ENCODE data around the gene TLN1. TPM values are rescaled to one million over a fixed set of nuclear protein-coding genes. Genes with fewer than 3 reads are reported as not detected.
A peak's percentile ranks its signal among the peaks of the same experiment; 100 is the strongest.

The TLN1 gene
- total RNA-seq, 2 experiments from 2014 or later = 98.8 to 177 TPM

- TF ChIP-seq, protein P1, sequence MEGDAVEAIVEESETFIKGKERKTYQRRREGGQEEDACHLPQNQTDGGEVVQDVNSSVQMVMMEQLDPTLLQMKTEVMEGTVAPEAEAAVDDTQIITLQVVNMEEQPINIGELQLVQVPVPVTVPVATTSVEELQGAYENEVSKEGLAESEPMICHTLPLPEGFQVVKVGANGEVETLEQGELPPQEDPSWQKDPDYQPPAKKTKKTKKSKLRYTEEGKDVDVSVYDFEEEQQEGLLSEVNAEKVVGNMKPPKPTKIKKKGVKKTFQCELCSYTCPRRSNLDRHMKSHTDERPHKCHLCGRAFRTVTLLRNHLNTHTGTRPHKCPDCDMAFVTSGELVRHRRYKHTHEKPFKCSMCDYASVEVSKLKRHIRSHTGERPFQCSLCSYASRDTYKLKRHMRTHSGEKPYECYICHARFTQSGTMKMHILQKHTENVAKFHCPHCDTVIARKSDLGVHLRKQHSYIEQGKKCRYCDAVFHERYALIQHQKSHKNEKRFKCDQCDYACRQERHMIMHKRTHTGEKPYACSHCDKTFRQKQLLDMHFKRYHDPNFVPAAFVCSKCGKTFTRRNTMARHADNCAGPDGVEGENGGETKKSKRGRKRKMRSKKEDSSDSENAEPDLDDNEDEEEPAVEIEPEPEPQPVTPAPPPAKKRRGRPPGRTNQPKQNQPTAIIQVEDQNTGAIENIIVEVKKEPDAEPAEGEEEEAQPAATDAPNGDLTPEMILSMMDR (conservative IDR thresholded peaks at IDR 0.05; ENCODE audit: low read length) = no peak
- H3K36me3 ChIP-seq (ENCODE audit: insufficient read depth, low read length) = peaks cover 98% of the 10 kb centered on the region
- no peak overlapping the region for H3K4me2 ChIP-seq (ENCODE audit: low read length)
- H4K20me1 ChIP-seq (ENCODE audit: insufficient read depth, low read length) = no peaks in the 10 kb centered on the region
- H3K4me1 ChIP-seq (ENCODE audit: insufficient read depth, low read length, poor library complexity, severe bottlenecking) = no peaks in the 10 kb centered on the region
- no peak overlapping the region for H3K4me3 ChIP-seq (ENCODE audit: low read depth, low read length, poor library complexity, severe bottlenecking)
- H3K9me3 ChIP-seq (ENCODE audit: low read length) = no peaks in the 10 kb centered on the region
- ChIA-PET CTCF (ENCODE audit: unreplicated experiment) (no interaction called here), POLR2A (no interaction called here)
- H3K79me2 ChIP-seq (ENCODE audit: insufficient read depth, low read depth, low read length) = no peaks in the 10 kb centered on the region
- no peak overlapping the region for H2AFZ ChIP-seq (ENCODE audit: low read length)
- H3K9me2 ChIP-seq (ENCODE audit: insufficient read depth, low read length) = no peaks in the 10 kb centered on the region
- H3K27ac ChIP-seq (ENCODE audit: low read depth, low read length, poor library complexity, severe bottlenecking) = no peak overlapping the region
- BruUV-seq (replicated peaks) = TSS peak; percentile 42
- intact Hi-C loops (cut with micrococcal nuclease; ENCODE audit: unreplicated experiment) = no loop called here
- DNase-seq (ENCODE audit: low spot score) = no peak
Measured at GRCh38 chr9:35703906-35704672, 27.9 kb downstream of the TLN1 start.

DNA sequence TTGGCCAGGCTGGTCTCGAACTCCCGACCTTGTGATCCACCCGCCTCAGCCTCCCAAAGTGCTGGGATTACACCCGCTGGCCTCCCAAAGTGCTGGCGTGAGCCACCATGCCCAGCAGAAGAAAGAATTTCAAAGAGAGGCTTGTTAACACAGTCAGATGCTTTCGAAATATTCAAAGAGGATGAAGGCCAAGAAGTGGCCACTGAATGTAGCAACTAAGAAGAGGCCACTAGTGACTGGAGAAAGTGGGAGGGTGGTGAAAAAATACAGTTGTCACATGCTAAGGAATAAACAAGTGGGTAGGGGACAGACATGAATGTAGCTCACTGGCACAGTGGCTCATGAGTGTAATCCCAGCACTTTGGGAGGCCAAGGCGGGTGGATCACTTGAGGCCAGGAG lies 29.3 kb downstream of the TLN1 start:
- POLR2A ChIA-PET = interaction anchor here (1.4 kb wide), 1 partner anchor 29 kb away, joined by 3 read pairs; the partner anchor contains the start of gene TLN1
- H3K4me1 ChIP-seq (ENCODE audit: insufficient read depth, low read length, poor library complexity, severe bottlenecking) = no peaks in the 10 kb centered on the region
- H3K79me2 ChIP-seq (ENCODE audit: insufficient read depth, low read depth, low read length) = no peaks in the 10 kb centered on the region
- BruUV-seq (replicated peaks) = no TSS peak
- H3K9me2 ChIP-seq (ENCODE audit: insufficient read depth, low read length) = no peaks in the 10 kb centered on the region
- H3K4me3 ChIP-seq (ENCODE audit: low read depth, low read length, poor library complexity, severe bottlenecking) = no peak overlapping the region
- no peak for TF ChIP-seq EZH2phosphoT487 (IDR thresholded peaks at IDR 0.05; ENCODE audit: borderline replicate concordance, low read depth, low read length)
- TF ChIP-seq, protein P1 (conservative IDR thresholded peaks at IDR 0.05; ENCODE audit: low read length) = no peak
- no peak overlapping the region for H2AFZ ChIP-seq (ENCODE audit: low read length)
- CTCF ChIA-PET (ENCODE audit: unreplicated experiment) = no interaction called here
- H3K9me3 ChIP-seq (ENCODE audit: low read length) = no peaks in the 10 kb centered on the region
- H3K4me2 ChIP-seq (ENCODE audit: low read length) = no peak overlapping the region
- H4K20me1 ChIP-seq (ENCODE audit: insufficient read depth, low read length) = no peaks in the 10 kb centered on the region
- peaks cover 98% of the 10 kb centered on the region for H3K36me3 ChIP-seq (ENCODE audit: insufficient read depth, low read length)
- intact Hi-C loops (cut with micrococcal nuclease; ENCODE audit: unreplicated experiment) = no loop called here
- DNase-seq (ENCODE audit: low spot score) = no peak
- H3K27ac ChIP-seq (ENCODE audit: low read depth, low read length, poor library complexity, severe bottlenecking) = no peak overlapping the region

DNA sequence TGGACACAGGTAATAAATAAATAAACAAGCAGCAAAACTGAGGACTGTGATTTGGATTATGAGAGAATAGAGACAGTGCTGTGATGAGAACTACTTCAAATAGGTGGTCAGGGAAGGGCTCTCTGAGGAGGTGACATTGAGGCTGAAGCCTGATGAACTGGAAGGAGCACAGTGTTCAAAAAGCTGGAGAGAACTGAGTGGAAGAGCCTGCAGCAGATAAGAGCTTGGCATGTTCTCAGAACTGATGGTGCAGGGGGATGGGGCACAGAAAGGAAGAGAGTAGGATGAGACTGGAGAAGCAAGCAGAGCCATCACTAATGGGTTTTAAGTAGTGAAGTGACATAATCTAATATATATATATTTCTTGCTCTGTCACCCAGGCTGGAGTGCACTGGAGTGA lies 31.1 kb downstream of the TLN1 start:
- Histone ChIP-seq H3K9me2 (ENCODE audit: insufficient read depth, low read length) (no peaks in the 10 kb centered on the region), H3K4me3 (ENCODE audit: low read depth, low read length, poor library complexity, severe bottlenecking) (no peak overlapping the region), H2AFZ (ENCODE audit: low read length) (no peak overlapping the region), H3K79me2 (ENCODE audit: insufficient read depth, low read depth, low read length) (no peaks in the 10 kb centered on the region), H3K9me3 (ENCODE audit: low read length) (no peaks in the 10 kb centered on the region), H3K4me1 (ENCODE audit: insufficient read depth, low read length, poor library complexity, severe bottlenecking) (no peaks in the 10 kb centered on the region), H3K4me2 (ENCODE audit: low read length) (no peak overlapping the region), H3K27ac (ENCODE audit: low read depth, low read length, poor library complexity, severe bottlenecking) (no peak overlapping the region), H4K20me1 (ENCODE audit: insufficient read depth, low read length) (no peaks in the 10 kb centered on the region), H3K36me3 (ENCODE audit: insufficient read depth, low read length) (peaks cover 98% of the 10 kb centered on the region)
- no peak for TF ChIP-seq EZH2phosphoT487 (IDR thresholded peaks at IDR 0.05; ENCODE audit: borderline replicate concordance, low read depth, low read length)
- TF ChIP-seq, protein P1 (conservative IDR thresholded peaks at IDR 0.05; ENCODE audit: low read length) = no peak
- ChIA-PET CTCF (ENCODE audit: unreplicated experiment) (no interaction called here), POLR2A (no interaction called here)
- intact Hi-C loops (cut with micrococcal nuclease; ENCODE audit: unreplicated experiment) = no loop called here
- BruUV-seq (replicated peaks) = no TSS peak
- DNase-seq (ENCODE audit: low spot score) = no peak

All from OCI-LY7 (cell line).